Panc1 (cell line): ENCODE measurements around the gene THEM4. TPM values are rescaled to one million over a fixed set of nuclear protein-coding genes. Genes with fewer than 3 reads are reported as not detected.
"Not testable (repeated sequence)": the region's sequence is repeated elsewhere in the genome, so short reads cannot be mapped to it uniquely, and the experiment has no call there.

ENCODE experiments used
- ATAC-seq: fragments of 200-7000 bp; cut with Tn5 transposase; 2 replicates; pipeline ENCODE4 v1.9.1; 2020; ENCODE audit warnings: mild to moderate bottlenecking, moderate library complexity
- BruUV-seq: library from RNA; stranded (reverse); fragments of 400-500 nt; replicated peaks from 2 replicates; lab custom pipeline; 2021; lab: Mats Ljungman, UMichigan
- CTCF ChIA-PET: fragments of 300-600 bp; sonication (Branson Sonifier 250); formaldehyde crosslinking; loops from one replicate; lab custom pipeline; 2022; ENCODE audit warnings: antibody characterized with exemption; lab: Charles Lee
- POLR2A ChIA-PET: fragments of 300-600 bp; sonication (Branson Sonifier 250); formaldehyde crosslinking; loops from one replicate; lab custom pipeline; 2022; ENCODE audit warnings: antibody characterized with exemption; lab: Charles Lee
- DNase-seq: peaks from one replicate; pipeline ENCODE4 v3.0.0-alpha.2; 2010; ENCODE audit warnings: low read depth, low spot score
- H3K27ac ChIP-seq: 2 replicates; pipeline ENCODE4 v1.5.1; 2011; ENCODE audit warnings: mild to moderate bottlenecking, low read length, inconsistent platforms
- H3K27me3 ChIP-seq: fragments of 200-500 bp; sonication (Bioruptor generic); 2 replicates; pipeline ENCODE4 v1.6.0; 2014; ENCODE audit warnings: low read length, inconsistent platforms; ENCODE audit not compliant: control insufficient read depth, insufficient read depth
- H3K36me3 ChIP-seq: fragments of 200-500 bp; sonication (Bioruptor generic); 2 replicates; pipeline ENCODE4 v1.5.1; 2014; ENCODE audit warnings: inconsistent platforms, mild to moderate bottlenecking, low read length, moderate library complexity; ENCODE audit not compliant: control insufficient read depth, insufficient read depth
- H3K4me1 ChIP-seq: 2 replicates; pipeline ENCODE4 v1.5.1; 2011; ENCODE audit warnings: inconsistent platforms, mild to moderate bottlenecking, low read length, moderate library complexity; ENCODE audit not compliant: control insufficient read depth, insufficient read depth
- H3K4me3 ChIP-seq, 2 experiments: 2 replicates each; pipeline ENCODE4 v1.5.1; 2011 to 2012; ENCODE audit warnings: low read depth in 2 of 2, low read length in 2 of 2, mild to moderate bottlenecking in 2 of 2, inconsistent platforms in 1 of 2, moderate library complexity in 1 of 2
- H3K9me3 ChIP-seq: fragments of 200-500 bp; sonication (Bioruptor generic); 2 replicates; pipeline ENCODE4 v1.5.1; 2014; ENCODE audit warnings: low read depth, mild to moderate bottlenecking, inconsistent platforms, low read length, moderate library complexity; ENCODE audit not compliant: control insufficient read depth, insufficient read depth
- POLR2AphosphoS5 ChIP-seq: IDR thresholded peaks from 2 replicates; pipeline ENCODE4 v1.6.1; 2012; ENCODE audit warnings: mild to moderate bottlenecking, low read depth, low read length, moderate library complexity
- SIN3A ChIP-seq: IDR thresholded peaks from 2 replicates; pipeline ENCODE4 v1.6.1; 2012; ENCODE audit warnings: low read depth, mild to moderate bottlenecking, low read length, moderate library complexity, borderline replicate concordance; ENCODE audit not compliant: insufficient read depth
- TCF7L2 ChIP-seq: IDR thresholded peaks from 2 replicates; pipeline ENCODE4 v1.6.1; 2011; ENCODE audit warnings: mild to moderate bottlenecking, low read depth, low read length, inconsistent platforms
- in situ Hi-C: cut with HindIII; loops from 2 replicates; pipeline ENCODE4 v1.10.0; 2016; ENCODE audit warnings: low sequenced_read_pairs, low pct_unique_long_range_greater_than_20kb
- intact Hi-C: fragments of 100-400 bp; cut with micrococcal nuclease; formaldehyde crosslinking; loops from one replicate; pipeline ENCODE4 v1.10.0; 2022; ENCODE audit not compliant: unreplicated experiment
- total RNA-seq: library from RNA; stranded (reverse); gene quantifications from one replicate; pipeline ENCODE4 v1.2.1, GENCODE V29; 2021; ENCODE audit not compliant: unreplicated experiment
- TF ChIP-seq, protein P1 (sequence below), 2 experiments: IDR thresholded peaks; 2 replicates each; pipeline ENCODE4 v1.6.1; 2011 to 2012; ENCODE audit warnings: low read depth in 2 of 2, control low read depth in 1 of 2, low read length in 1 of 2, mild to moderate bottlenecking in 1 of 2, moderate library complexity in 1 of 2; ENCODE audit not compliant: insufficient read depth in 1 of 2
- TF ChIP-seq, protein P2 (sequence below): fragments of 450-650 bp; IDR thresholded peaks from 2 replicates; pipeline ENCODE4 v1.5.1; 2017; ENCODE audit warnings: mild to moderate bottlenecking

The THEM4 gene
- total RNA-seq, 1 experiment from 2014 or later, result 21.8 TPM

GRCh38 chr1:151908228-151908691 lies 1.1 kb downstream of the THEM4 start:
- H3K4me3 ChIP-seq, result peak overlapping the region; percentile 71 to 91; a peak in 3 of 4 replicates
- no peaks in the 10 kb centered on the region; the same call in 1 of the 2 replicates for H3K36me3 ChIP-seq
- H3K27me3 ChIP-seq, result no peaks in the 10 kb centered on the region
- in situ Hi-C loops (no loop called here), intact Hi-C loops (no loop called here)
- peaks cover 22% of the 10 kb centered on the region; the same call in 1 of the 2 replicates for H3K9me3 ChIP-seq
- CTCF ChIA-PET, result interaction anchor here (0.7 to 1.4 kb wide), 2 partner anchors 93 to 243 kb away, joined by 3 to 6 read pairs; no protein-coding TSS in a partner anchor
- no peak for TF ChIP-seq TCF7L2
- no peak for TF ChIP-seq SIN3A
- peaks cover 9% of the 10 kb centered on the region for H3K4me1 ChIP-seq
- POLR2A ChIA-PET, result no interaction called here
- H3K27ac ChIP-seq, result peak overlapping the region; percentile 98
- BruUV-seq, result TSS peak; percentile 88
- ATAC-seq (no peak), DNase-seq (no peak)

DNA sequence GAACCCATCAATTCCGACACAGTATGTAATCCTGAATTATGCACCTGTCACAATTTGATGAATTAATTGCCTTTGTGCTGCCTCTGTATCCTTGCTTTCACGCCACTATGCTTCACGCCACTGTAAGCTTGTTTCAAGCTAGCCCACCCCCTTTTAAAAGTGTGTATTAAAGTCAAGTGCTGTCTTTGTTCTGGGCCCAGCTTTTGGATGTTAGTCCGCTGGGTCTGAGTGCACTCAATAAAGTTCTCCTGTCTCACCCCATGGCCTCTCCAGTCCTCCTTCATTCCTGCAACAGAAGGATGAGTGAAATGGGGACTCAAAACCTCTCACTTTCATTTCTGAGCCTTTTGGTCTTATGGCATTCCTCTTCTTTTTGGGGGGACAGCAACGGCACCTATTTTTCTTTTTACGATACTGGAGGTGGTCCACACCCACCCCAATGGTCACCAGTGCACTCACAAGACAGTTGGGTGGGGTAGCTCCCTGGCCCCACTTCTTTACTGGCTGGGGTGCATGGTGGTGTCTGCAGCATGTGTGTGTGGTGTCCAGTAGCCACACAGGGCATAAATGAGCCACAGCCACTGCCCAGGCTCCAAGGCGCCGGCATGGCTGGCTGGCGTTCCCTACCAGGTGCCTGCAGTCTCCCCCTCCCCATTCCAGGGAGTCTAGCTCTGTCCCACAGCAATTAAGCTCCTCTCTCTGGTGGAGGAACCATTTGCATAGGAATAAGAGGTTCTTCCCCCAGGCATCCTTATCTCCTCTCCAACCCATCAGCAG lies 1.8 kb downstream of the THEM4 start:
- BruUV-seq, result no TSS peak
- in situ Hi-C loops, result no loop called here
- intact Hi-C loops, result no loop called here
- TF ChIP-seq TCF7L2 (no peak), POLR2AphosphoS5 (no peak), SIN3A (no peak)
- TF ChIP-seq, protein P1, sequence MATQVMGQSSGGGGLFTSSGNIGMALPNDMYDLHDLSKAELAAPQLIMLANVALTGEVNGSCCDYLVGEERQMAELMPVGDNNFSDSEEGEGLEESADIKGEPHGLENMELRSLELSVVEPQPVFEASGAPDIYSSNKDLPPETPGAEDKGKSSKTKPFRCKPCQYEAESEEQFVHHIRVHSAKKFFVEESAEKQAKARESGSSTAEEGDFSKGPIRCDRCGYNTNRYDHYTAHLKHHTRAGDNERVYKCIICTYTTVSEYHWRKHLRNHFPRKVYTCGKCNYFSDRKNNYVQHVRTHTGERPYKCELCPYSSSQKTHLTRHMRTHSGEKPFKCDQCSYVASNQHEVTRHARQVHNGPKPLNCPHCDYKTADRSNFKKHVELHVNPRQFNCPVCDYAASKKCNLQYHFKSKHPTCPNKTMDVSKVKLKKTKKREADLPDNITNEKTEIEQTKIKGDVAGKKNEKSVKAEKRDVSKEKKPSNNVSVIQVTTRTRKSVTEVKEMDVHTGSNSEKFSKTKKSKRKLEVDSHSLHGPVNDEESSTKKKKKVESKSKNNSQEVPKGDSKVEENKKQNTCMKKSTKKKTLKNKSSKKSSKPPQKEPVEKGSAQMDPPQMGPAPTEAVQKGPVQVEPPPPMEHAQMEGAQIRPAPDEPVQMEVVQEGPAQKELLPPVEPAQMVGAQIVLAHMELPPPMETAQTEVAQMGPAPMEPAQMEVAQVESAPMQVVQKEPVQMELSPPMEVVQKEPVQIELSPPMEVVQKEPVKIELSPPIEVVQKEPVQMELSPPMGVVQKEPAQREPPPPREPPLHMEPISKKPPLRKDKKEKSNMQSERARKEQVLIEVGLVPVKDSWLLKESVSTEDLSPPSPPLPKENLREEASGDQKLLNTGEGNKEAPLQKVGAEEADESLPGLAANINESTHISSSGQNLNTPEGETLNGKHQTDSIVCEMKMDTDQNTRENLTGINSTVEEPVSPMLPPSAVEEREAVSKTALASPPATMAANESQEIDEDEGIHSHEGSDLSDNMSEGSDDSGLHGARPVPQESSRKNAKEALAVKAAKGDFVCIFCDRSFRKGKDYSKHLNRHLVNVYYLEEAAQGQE (IDR thresholded peaks at IDR 0.05; ENCODE audit: insufficient read depth in 1 of 2, low read depth in 2 of 2, low read length in 1 of 2), result no peak
- TF ChIP-seq, protein P2, sequence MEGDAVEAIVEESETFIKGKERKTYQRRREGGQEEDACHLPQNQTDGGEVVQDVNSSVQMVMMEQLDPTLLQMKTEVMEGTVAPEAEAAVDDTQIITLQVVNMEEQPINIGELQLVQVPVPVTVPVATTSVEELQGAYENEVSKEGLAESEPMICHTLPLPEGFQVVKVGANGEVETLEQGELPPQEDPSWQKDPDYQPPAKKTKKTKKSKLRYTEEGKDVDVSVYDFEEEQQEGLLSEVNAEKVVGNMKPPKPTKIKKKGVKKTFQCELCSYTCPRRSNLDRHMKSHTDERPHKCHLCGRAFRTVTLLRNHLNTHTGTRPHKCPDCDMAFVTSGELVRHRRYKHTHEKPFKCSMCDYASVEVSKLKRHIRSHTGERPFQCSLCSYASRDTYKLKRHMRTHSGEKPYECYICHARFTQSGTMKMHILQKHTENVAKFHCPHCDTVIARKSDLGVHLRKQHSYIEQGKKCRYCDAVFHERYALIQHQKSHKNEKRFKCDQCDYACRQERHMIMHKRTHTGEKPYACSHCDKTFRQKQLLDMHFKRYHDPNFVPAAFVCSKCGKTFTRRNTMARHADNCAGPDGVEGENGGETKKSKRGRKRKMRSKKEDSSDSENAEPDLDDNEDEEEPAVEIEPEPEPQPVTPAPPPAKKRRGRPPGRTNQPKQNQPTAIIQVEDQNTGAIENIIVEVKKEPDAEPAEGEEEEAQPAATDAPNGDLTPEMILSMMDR, result no peak
- Histone ChIP-seq H3K27me3 (no peaks in the 10 kb centered on the region), H3K4me1 (peaks cover 9% of the 10 kb centered on the region), H3K9me3 (peaks cover 24% of the 10 kb centered on the region; the same call in 1 of the 2 replicates), H3K36me3 (no peaks in the 10 kb centered on the region; the same call in 1 of the 2 replicates), H3K27ac (no peak overlapping the region), H3K4me3 (no peak overlapping the region)
- ChIA-PET CTCF (no interaction called here), POLR2A (no interaction called here)
- no peak for DNase-seq
- no peak for ATAC-seq

DNA sequence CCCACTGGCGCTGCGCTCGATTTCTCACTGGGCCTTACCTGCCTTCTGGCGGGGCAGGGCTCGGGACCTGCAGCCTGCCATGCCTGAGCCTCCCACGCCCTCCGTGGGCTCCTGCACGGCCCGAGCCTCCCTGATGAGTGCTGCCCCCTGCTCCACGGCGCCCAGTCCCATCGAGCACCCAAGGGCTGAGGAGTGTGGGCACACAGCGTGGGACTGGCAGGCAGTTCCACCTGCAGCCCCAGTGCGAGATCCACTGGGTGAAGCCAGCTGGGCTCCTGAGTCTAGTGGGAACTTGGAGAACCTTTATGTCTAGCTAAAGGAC lies 3.0 kb downstream of the THEM4 start:
- DNase-seq, H3K4me1 ChIP-seq, H3K27ac ChIP-seq, POLR2A ChIA-PET, H3K4me3 ChIP-seq, ATAC-seq, H3K27me3 ChIP-seq, in situ Hi-C loops, H3K36me3 ChIP-seq, BruUV-seq, CTCF ChIA-PET, intact Hi-C loops: not testable (repeated sequence)
- H3K9me3 ChIP-seq, result peaks cover 24% of the 10 kb centered on the region; the same call in 1 of the 2 replicates

DNA sequence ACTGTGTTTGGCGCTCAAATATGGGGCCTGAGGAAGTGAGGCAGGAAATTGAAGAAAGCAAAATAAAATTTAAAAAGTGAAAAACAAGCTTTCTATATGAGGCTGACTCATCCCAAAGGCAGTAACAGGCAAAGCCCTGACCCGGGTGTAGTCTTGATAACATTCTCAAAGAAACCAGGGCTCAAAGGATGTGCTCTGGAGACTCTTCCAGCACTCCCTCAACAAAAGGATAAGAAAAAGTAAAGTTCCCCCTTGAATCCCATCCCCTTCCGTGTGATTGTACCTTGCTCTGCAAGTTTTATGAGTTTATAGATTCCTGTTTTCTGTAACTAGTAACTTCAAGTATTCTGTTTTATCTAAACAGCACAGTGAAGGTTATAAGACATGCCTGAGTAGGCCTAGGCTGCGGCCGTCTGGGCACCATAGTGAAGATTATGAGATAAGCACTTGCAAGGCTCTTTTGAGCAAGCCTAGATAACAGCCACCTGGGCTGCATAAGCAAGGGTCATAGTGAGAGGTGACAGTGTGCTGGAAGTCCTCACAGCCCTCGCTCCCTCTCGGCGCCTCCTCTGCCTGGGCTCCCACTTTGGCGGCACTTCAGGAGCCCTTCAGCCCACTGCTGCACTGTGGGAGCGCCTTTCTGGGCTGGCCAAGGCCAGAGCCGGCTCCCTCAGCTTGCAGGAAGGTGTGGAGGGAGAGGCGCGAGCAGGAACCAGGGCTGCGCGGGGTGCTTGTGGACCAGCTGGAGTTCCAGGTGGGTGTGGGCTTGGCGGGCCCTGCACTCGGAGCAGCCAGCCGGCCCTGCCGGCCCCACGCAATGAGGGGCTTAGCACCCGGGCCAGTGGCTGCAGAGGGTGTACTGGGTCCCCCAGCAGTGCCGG lies 3.6 kb downstream of the THEM4 start:
- in situ Hi-C loops, BruUV-seq, DNase-seq, H3K36me3 ChIP-seq, intact Hi-C loops, H3K27me3 ChIP-seq, ATAC-seq, CTCF ChIA-PET, H3K4me1 ChIP-seq, H3K27ac ChIP-seq, H3K4me3 ChIP-seq: not testable (repeated sequence)
- POLR2A ChIA-PET, result interaction anchor here (0.5 kb wide), 1 partner anchor 20 kb away, joined by 4 read pairs; no protein-coding TSS in a partner anchor
- peaks cover 24% of the 10 kb centered on the region; the same call in 1 of the 2 replicates for H3K9me3 ChIP-seq
